MM.1S (cell line): ENCODE measurements around the gene GLB1L2.

ENCODE experiments used
- DNase-seq: peaks from one replicate; pipeline ENCODE4 v3.0.0-alpha.2; 2015
- H2AFZ ChIP-seq: fragments of 300-600 bp; sonication (generic); 2 replicates; pipeline ENCODE4 v1.6.0; 2016; ENCODE audit warnings: antibody characterized with exemption, low read length
- H3F3A ChIP-seq: fragments of 300-600 bp; sonication (generic); 2 replicates; pipeline ENCODE4 v1.6.1; 2016; ENCODE audit warnings: mild to moderate bottlenecking, antibody characterized with exemption, low read length, moderate library complexity, mixed read lengths; ENCODE audit not compliant: insufficient read depth
- H3K27ac ChIP-seq: fragments of 300-600 bp; sonication (generic); 2 replicates; pipeline ENCODE4 v1.5.1; 2016; ENCODE audit warnings: mild to moderate bottlenecking, low read length
- H3K27me3 ChIP-seq: fragments of 300-600 bp; sonication (generic); replicated peaks from 2 replicates; pipeline ENCODE4 v1.6.0; 2016; ENCODE audit warnings: low read length; ENCODE audit not compliant: insufficient read depth
- H3K36me3 ChIP-seq: fragments of 300-600 bp; sonication (generic); replicated peaks from 2 replicates; pipeline ENCODE4 v1.6.1; 2016; ENCODE audit warnings: mild to moderate bottlenecking, low read length, mixed read lengths; ENCODE audit not compliant: insufficient read depth
- H3K4me1 ChIP-seq: fragments of 300-600 bp; sonication (generic); 2 replicates; pipeline ENCODE4 v1.6.1; 2016; ENCODE audit warnings: low read length, mixed read lengths
- H3K4me2 ChIP-seq: fragments of 300-600 bp; sonication (generic); 2 replicates; pipeline ENCODE4 v1.6.0; 2016; ENCODE audit warnings: low read depth, low read length
- H3K4me3 ChIP-seq: fragments of 300-600 bp; sonication (generic); 2 replicates; pipeline ENCODE4 v1.5.1; 2016; ENCODE audit warnings: low read length, mixed read lengths
- H3K79me2 ChIP-seq: fragments of 300-600 bp; sonication (generic); 2 replicates; pipeline ENCODE4 v1.6.1; 2016; ENCODE audit warnings: mixed run types, low read length, mixed read lengths
- H3K9ac ChIP-seq: fragments of 300-600 bp; sonication (generic); 2 replicates; pipeline ENCODE4 v1.6.1; 2016; ENCODE audit warnings: low read length, mixed read lengths
- H3K9me2 ChIP-seq: fragments of 300-600 bp; sonication (generic); replicated peaks from 2 replicates; pipeline ENCODE4 v1.6.1; 2016; ENCODE audit warnings: mild to moderate bottlenecking, low read length, mixed read lengths; ENCODE audit not compliant: insufficient read depth
- H3K9me3 ChIP-seq: fragments of 300-600 bp; sonication (generic); replicated peaks from 2 replicates; pipeline ENCODE4 v1.6.1; 2016; ENCODE audit warnings: mild to moderate bottlenecking, low read length, mixed read lengths; ENCODE audit not compliant: insufficient read depth
- H4K20me1 ChIP-seq: fragments of 300-600 bp; sonication (generic); 2 replicates; pipeline ENCODE4 v1.6.1; 2016; ENCODE audit warnings: mild to moderate bottlenecking, low read length, moderate library complexity, mixed read lengths; ENCODE audit not compliant: insufficient read depth
- CTCF ChIP-seq: fragments of 300-600 bp; sonication (generic); IDR thresholded peaks from 2 replicates; pipeline ENCODE4 v1.5.1; 2016; ENCODE audit warnings: antibody characterized with exemption, low read length, mixed read lengths
- EZH2 ChIP-seq: fragments of 300-600 bp; sonication (generic); optimal IDR thresholded peaks from 2 replicates; pipeline ENCODE3; 2017; ENCODE audit warnings: low read depth, mild to moderate bottlenecking, antibody characterized with exemption, low read length, mixed read lengths
- EZH2phosphoT487 ChIP-seq: fragments of 300-600 bp; sonication (generic); IDR thresholded peaks from 2 replicates; pipeline ENCODE4 v1.6.1; 2018; ENCODE audit warnings: antibody characterized with exemption, low read length

GLB1L2 gene

GRCh38 chr11:134367781-134368180 is 36.0 kb downstream of the GLB1L2 start:
- Histone ChIP-seq H3K9me3 (no peaks in the 10 kb centered on the region), H3F3A (no peaks in the 10 kb centered on the region), H3K4me2 (no peak overlapping the region), H3K36me3 (no peaks in the 10 kb centered on the region), H3K27me3 (no peaks in the 10 kb centered on the region; the same call in 1 of the 2 replicates), H3K9me2 (no peaks in the 10 kb centered on the region), H3K4me1 (no peaks in the 10 kb centered on the region), H3K79me2 (no peaks in the 10 kb centered on the region), H3K4me3 (no peak overlapping the region), H2AFZ (no peak overlapping the region), H3K9ac (no peak overlapping the region), H3K27ac (no peak overlapping the region), H4K20me1 (no peaks in the 10 kb centered on the region)
- TF ChIP-seq EZH2 = no peak
- TF ChIP-seq EZH2phosphoT487 = no peak
- TF ChIP-seq CTCF = no peak
- DNase-seq = no peak

GRCh38 chr11:134369656-134370525 is 38.1 kb downstream of the GLB1L2 start:
- Histone ChIP-seq H3K79me2 (no peaks in the 10 kb centered on the region), H3K4me3 (no peak overlapping the region), H3K4me2 (no peak overlapping the region), H3F3A (no peaks in the 10 kb centered on the region), H3K27ac (no peak overlapping the region), H3K9ac (no peak overlapping the region), H3K27me3 (no peaks in the 10 kb centered on the region), H3K9me2 (no peaks in the 10 kb centered on the region), H3K9me3 (no peaks in the 10 kb centered on the region), H4K20me1 (no peaks in the 10 kb centered on the region), H3K4me1 (no peaks in the 10 kb centered on the region), H2AFZ (no peak overlapping the region), H3K36me3 (no peaks in the 10 kb centered on the region)
- TF ChIP-seq EZH2phosphoT487 (no peak), CTCF (no peak), EZH2 (no peak)
- no peak for DNase-seq

- no peaks in the 10 kb centered on the region for H4K20me1 ChIP-seq
- H3K9ac ChIP-seq = no peak overlapping the region
- no peaks in the 10 kb centered on the region for H3K27me3 ChIP-seq
Measured at GRCh38 chr11:134370526-134371435, 39.0 kb downstream of the GLB1L2 start.

More at GRCh38 chr11:134370526-134371435, 39.0 kb downstream of the GLB1L2 start:
- Histone ChIP-seq H3K9me2 (no peaks in the 10 kb centered on the region), H3K4me3 (no peak overlapping the region), H3K4me2 (no peak overlapping the region), H3K36me3 (no peaks in the 10 kb centered on the region), H3K9me3 (no peaks in the 10 kb centered on the region), H3K79me2 (no peaks in the 10 kb centered on the region), H3K27ac (no peak overlapping the region), H3K4me1 (no peaks in the 10 kb centered on the region), H2AFZ (no peak overlapping the region), H3F3A (no peaks in the 10 kb centered on the region)
- DNase-seq = no peak
- TF ChIP-seq EZH2phosphoT487 (no peak), CTCF (no peak), EZH2 (no peak)
